Renal cortical epithelial cell (primary cell): ENCODE data around the gene CPLX1. TPM values are rescaled to one million over a fixed set of nuclear protein-coding genes. Genes with fewer than 3 reads are reported as not detected.

ENCODE experiments used
- DNase-seq: peaks from one replicate; pipeline ENCODE4 v3.0.0-alpha.2; 2011; ENCODE audit warnings: low read depth
- total RNA-seq: library from RNA; depleted of rRNA; stranded (reverse); fragments of >200 nt; gene quantifications from 2 replicates; pipeline ENCODE4 v1.2.3, GENCODE V29; 2014

CPLX1 gene
- total RNA-seq, 1 donor from 2014 or later: 0.15 TPM

DNA sequence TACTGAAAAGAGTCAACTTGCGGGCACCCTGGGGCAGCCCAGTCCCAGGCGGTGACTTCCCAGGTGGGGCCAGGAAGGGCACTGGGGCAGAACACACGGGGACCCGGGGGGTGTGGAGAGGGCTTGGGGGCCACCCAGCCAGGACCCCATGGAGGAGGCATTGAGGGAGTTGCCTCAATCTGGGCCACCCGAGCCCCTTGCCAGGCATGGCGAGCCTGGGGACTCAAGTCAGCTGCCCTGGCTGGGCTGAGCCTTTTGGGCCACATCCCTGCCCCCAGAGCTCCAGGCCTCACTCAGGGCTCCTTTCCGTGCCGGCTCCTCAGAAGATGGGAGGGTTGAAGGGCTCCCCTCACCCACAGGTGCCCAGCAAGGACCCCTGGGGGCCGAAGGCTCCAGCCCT, 6.6 kb upstream of the CPLX1 start:
- DNase-seq: no peak

DNA sequence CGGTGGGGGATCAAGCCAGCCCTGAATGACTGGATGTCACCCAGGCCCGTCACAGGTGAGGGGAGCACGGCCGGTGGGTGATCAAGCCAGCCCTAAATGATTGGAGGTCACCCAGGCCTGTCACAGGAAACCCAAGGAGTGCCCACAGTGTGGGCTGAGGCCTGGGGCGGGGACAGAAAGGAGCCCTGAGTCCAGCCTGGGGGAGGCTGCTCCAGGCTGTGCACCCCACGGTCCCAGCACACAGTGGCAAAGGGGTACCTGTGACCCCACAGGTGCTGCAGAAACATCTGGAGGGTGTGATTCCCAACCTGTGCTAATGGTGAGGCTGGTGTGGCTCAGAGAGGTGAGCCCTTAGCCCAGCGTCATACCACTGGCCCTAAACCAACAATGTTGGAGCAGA, 6.2 kb upstream of the CPLX1 start:
- no peak for DNase-seq

DNA sequence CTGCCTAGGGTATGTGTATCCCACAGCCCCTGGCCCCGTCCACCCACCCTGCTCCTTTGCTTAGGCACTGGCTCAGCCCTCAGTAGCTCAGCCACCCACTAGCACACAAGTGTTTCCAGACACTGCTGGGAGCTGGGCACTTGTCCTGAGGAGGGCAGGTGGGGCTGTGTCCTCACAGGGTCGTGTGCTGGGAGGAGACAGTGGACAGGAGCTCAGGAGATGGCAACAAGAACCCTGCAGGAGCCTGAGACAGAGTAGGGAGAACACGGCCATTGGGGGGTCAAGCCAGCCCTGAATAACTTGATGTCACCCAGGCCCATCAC, 5.5 kb upstream of the CPLX1 start:
- no peak for DNase-seq

DNA sequence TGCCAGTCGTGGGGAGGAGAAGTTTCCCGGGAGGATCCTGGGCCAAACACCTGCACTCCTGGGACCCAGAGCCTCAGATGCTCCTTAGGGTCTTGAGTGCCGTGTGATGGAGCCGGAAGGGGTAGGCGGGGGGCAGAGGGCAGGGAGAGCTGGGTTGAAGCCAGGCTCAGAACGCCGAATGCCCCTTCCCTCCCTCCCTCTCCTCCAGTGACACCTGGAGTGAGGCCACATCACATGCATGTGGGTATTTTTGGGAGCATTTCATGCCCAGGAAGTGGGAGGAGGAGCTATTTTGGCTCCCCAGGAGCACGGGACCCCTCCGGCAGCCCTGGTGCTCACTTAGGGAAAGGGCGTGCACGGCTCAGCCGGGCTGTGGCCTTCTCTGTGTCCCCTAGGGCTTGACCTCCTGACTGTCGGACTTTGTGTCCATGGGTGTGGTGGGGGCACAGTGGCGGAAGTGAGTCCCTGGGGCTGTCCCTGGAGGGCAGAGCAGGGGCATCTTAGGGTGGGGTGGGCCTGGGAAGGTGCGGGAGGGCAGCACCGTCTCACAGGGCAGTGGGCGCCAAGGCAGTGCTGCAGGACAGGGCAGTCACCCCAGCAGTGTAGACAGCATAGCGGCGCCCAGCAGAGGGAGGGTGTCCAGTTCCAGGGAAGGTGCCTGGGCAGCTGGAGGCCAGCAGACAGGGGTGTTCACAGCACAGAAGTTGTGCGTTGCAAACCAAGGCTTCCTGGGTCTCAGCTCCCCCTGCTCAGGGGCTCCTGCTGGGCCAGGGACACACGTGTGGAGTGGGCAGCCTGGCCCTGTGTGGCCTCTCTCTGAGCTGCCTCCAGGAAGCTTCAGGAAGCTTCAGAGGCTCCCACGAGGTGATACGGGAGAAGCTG, 4.9 kb upstream of the CPLX1 start:
- DNase-seq: no peak

DNA sequence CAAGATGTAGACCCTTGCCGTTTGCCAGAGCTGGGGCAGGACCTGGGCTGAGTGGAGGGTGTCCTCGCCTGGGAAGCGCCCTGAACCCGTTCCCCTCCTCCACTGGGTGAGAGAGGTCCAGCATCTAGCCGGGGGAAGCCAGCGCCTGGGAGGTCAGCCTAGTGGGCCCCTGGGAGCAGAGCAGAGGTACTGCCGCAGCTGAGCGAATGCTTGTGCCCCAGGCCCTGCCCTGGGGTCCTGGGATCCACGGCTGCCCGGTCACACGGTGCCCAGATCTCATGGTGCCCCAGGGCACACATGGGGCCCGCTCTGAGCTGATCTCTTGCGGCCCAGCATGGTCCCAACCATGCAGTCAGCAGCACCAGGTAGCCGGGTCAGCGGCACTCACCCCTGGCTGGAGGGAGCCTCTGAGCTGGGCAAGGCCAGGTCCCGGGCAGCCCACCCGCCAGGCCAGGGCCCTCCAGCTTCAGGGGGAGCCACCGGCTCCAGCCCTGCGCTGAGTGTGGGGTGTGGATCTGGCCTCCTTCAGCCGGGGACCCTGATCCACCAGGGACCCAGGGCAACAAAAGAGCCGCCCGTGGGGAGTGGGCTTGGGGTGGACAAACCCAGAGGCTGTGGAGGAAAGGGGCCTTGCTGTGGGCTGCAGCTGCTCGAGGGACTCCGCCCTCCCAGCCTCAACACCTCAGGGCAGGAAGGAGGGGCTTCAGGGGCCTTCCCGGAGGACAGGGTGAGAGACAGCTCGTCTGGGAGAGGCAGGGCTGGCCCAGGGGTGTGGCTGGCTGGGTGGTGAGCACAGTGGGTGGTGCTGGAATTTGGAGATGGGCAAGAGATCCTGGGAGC, 4.1 kb upstream of the CPLX1 start:
- DNase-seq: no peak

DNA sequence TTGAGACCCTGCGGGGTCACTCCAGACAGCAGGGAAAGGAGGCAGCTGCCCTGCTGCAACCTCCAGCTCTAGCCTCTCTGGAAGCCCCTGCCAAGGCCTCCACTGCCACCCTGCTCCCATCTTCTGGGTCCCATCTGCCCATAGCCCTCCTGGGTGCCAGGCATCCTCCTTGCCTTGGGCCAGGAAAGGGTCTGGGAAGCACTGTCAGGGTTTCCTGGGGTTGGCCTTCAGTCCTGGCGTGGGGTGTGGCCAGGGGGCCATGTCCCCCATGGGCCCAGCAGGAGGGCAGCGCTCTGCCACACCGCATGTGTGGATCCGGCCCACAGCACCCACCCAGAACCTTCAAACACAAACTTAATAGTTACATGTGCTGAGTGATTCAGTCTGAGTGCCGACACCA, 3.4 kb upstream of the CPLX1 start:
- DNase-seq: no peak

DNA sequence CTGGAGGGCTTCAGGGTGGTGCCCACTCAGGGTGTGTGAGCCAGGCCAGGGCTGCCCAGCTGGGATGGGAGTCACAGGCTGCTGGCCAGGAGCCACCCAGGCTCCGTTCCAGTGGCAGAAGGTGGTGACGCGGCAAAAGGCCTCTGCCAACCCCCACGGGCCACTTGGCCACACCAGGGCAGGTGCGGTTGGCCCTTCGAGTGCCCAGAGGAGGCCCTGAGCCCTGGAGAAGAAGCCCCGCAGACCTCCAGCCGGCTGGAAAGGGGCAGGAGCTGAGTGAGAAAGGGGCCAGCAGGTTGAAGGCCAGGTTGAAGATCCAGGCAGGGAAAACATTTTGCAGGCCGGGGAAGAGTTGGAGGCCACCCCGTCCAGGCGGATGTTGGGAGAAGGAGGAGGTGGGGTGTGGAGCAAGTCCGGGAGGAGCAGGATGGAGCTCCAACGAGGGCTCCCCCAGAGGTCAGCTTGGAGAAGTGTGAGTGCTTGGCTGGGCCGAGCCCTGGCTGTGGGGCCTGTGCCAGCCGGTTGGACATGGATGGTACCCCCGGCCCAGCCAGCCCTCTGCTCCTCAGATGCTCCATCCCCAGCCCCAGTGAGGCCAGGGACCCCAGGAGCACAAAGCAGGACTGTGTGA, 2.8 kb upstream of the CPLX1 start:
- no peak for DNase-seq

DNA sequence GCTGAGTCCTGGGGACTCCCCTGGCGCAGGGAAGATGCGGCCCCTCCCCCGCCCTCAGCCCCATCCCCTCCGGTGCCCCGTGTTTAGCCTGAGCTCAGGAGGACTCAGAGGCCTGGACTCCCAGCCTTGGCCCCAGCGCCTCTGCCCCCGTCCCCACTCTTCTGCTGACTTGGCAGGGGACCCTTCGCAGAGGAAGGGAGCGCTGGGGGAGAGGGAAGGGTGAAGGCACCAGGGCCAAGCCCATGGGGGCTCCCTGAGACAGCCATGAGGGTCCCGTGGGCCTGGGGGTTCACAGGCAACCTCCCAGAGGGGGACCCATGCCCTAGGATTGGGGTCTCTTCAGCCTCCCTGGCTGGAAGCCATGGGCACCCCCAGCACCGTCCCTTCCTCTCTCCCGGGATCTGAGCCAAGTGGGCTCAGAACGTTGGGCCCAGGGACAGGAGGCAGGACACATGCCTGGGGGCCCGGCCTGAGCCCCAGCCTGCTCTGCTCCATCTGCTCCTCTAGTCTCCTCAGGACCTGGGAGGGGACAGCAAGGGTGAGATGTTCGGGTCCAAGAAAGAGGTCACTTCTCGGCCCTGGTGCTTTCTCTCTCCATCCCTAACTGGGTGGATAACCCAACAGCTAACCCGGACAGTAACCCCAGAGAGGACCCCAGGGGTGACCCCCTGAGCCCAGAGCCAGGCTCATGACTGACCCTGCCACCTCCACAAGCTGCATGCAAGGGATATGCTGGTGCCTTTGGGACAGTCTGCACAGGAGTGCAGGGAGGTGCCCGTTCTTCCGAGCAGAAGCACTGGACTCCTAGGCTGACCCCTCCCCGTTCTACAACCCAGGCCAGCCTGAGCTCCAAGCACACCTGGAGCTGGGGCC, 1.5 kb upstream of the CPLX1 start:
- DNase-seq: no peak

DNA sequence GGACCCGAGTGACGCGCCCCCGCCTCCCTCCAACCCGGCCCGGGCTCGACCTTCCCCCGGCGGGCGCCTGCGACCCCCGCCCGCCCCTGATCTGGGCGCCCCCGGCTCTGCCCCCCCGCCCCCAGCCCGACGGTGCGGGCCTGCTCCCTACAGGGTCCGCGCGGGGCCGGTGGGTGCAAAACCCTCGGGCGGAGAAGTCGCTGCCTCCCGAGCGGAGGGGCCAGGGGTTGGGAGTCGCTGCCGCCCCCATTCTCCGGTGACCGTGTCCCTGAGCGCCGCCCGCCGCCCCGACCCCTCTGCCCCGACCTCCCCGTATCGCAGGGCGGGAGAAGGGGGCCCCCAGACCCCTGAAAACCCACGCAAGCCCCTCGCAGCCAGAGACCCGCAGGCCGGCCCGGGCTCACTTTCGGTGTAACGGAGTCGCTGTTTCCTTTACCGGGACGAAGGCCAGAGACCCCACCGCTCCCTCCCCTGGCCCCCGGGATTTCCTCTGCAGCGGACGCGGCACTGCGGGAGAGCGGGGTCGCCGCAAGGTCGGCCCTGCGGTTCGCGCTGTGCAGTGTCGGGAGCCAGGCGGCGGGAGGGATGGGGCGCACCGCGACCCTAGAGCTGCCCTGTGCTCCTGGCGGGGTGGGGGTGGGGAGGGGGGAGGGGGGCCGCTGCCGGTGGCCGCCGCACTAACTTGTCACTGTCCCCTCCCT, 729 bp upstream of the CPLX1 start:
- no peak for DNase-seq

DNA sequence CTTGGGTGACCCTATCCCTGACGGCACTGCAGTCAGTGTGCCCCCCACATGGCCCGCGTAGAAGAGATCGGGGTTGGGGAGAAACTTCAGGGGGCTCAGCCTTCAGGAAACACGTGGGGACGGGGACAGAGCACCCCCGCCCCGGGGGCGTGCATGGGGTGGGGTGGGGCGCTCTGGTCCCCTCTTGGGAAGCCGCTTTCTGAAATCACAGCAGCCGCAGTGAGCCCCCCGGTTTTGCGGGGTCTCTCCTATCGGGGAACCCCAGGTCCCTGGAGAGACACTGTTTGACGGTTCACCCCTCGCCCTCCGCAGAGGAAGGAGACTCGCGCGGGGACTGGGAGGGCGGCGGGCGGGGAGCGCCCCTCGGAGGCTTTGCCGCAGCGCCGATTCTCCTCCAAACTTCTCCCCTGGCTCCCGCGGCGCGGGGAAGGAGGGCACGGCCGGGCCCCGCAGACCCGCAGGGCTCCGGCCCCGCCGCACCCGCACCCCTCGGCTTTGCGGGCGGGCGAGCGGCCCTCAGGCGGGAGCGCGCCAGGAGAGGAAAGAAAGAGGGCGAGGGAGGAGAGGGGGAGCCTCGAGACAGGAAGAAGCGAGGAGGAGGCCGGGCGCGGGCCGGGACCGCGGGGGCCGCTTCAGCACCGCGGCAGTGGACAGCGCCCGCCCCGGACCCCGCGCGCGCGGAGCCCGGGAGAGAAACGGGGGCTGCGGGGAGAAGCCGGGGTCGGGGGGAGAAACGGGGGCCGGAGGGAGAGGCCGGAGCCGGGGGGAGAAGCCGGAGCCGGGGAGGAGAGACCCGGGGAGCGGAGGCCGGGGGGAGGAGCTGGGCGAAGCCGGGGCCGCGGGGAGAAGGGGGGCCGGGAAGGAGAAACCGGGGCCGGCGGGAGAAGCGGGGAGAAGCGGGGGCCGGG, 612 bp downstream of the CPLX1 start:
- no peak for DNase-seq

DNA sequence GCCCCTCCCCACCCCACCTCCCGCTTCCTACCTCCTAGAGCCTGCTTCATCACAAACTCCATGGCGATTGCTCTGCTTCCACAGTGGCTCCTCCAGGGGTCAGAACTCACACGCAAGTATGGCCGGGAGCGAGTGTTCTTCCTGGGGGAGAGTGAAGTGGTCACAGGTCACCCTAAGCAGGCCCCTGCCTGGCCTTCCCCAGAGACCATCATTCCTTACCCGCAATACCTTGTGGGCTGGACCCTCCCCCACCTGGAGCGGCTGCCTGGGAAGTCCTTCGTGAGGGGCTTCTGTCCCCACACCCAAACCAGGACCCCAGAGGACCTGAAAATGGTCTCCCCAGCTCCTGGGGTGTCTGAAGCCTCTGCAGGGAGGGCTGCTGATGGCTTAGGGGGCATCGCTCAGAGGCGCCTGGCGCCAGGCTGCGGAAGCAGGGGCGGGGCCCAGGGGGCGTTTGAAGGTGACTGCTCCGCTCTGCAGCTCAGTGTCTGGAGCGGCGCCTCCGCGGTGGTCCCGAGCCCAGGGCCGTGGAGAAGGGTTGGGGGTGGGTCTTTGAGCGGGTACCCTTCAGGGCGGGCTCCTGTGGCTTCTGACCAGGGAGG, 1.4 kb downstream of the CPLX1 start:
- no peak for DNase-seq

DNA sequence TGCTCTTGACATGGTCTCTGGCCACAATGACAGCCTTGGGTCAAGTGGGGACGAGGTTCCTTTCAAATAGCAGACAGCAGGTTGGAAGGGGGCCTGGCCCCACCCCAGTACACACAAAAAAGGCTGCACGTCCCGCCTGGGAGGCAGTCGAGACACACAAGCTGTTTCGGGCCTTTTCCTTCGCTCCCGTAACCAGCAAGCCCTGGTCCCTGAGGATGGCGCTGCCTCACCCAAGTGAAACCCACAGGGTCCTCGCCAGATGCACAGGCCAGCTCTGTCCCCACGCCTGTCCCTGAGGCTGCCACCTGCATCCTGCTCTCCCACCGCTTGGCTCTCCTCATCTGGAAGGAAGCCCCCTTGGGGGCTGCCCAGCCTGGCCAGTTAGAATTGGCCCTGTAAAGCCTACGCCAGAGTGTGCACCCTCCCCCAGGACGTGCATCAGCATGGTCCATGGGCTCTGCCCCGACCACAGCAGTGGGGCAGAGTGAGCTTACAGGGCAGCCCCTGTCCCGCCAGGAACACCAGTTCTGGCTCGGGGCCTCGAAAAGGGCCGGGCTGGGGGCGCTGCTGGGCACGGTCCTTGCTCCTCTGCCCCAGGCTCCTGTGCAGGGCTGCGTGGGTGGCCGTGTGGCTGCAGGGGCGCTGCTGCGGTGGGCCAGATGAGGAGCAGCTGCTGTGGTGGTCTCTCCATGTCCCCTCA, 2.0 kb downstream of the CPLX1 start:
- DNase-seq: no peak

DNA sequence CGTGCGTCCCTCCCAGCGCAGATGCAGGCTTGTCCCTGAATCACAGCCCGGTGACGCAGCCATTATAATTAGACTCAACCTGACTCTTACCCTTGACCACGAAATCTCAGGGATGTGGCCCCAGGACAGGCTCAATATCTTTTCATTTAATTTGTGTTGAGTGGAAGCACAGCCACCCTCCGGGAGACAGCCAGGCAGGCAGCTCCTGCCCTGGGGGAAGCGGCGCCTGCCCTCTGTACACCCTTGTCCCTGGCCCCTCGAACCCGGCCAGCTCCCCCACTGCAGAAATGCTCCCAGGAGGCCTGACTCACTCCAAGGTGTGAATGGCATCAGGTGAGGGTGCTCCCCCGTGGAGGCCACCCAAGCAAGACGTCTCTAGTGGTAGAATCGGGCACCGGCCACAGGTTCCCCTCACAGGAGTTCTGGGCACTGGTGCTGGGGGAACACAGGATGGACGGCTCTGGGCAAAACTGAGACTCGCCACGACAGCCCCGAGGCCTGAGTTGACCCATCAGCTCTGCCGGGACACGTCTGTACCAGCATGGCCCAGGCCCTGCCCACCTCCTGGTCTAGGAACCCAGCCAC, 2.7 kb downstream of the CPLX1 start:
- DNase-seq: no peak

DNA sequence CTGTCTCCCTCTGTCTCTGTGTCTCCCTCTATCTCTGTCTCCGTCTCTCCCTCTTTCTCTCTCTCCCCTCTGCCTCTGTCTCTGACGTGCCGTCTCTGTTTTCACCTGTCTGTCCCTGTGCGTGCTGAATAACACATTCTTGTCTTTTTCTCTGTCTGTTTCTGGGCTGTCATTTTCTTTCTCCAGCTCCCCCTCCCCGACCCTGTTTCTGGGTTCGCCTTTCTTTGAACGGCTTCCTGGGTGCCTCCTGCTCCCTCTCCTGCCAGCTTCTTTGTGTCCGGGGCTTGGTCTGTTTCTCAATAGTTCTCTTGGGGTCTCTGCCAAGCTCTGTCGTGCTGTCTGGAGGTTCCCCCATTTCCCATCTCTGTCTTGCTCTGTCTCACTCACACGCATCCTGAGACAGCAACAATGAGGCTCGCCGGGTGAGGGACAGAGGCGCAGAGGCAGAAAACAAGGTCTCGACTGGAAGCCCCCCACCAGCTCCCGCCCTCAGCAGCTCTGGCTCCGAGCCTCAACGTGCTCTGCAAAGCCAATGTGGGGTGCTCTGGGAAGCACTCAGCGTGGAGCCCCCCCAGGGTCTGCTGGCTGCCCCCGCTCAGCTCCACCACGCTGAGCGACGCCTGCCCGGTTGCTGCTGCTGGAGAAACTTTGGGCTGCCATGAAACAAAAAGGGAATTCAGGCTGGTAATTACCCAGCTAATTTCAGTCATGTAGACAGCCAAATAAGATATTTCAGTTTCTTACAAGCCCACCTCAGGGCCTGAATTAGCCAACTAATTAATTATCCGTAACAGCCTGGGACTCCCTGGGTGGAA, 3.4 kb downstream of the CPLX1 start:
- DNase-seq: no peak

DNA sequence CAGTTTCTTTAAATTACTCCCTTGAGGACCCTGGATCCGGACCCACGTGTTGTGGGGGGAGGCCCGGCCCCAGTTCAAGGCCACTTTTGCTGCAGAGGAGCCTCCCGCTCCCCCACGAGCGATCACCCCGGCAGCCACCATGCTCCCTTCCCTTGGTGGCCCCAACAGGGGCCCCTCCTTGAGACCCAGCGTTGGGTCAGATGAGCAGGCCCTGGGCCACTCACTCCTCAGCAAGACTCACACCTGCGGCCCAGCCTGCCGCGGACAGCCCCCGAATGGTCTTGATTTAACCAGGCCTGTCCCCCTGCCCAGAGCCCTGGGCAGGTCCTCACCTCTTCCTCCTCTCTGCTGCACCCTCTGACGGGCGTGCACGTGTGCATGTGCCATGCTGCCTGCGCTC, 4.3 kb downstream of the CPLX1 start:
- DNase-seq: no peak

DNA sequence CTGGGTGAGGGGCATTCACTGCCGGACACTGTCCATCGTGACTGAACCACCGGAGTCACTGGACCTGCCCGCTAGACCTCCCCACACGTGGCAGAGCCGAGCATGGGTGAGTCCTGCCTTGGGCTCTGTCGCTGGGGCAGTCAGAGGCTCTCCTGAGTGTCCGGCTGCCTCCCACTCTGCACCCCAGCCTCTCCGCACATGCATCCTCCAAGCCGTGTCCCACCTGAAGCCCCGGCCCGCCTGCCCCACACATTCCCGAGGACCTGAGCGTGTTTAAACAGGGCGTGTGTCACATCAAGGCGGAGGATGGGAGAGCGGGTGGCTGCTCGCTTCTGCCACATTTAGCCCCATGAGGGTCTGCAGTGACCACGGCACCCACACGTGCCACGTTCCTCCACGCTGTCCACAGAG, 4.7 kb downstream of the CPLX1 start:
- DNase-seq: no peak

DNA sequence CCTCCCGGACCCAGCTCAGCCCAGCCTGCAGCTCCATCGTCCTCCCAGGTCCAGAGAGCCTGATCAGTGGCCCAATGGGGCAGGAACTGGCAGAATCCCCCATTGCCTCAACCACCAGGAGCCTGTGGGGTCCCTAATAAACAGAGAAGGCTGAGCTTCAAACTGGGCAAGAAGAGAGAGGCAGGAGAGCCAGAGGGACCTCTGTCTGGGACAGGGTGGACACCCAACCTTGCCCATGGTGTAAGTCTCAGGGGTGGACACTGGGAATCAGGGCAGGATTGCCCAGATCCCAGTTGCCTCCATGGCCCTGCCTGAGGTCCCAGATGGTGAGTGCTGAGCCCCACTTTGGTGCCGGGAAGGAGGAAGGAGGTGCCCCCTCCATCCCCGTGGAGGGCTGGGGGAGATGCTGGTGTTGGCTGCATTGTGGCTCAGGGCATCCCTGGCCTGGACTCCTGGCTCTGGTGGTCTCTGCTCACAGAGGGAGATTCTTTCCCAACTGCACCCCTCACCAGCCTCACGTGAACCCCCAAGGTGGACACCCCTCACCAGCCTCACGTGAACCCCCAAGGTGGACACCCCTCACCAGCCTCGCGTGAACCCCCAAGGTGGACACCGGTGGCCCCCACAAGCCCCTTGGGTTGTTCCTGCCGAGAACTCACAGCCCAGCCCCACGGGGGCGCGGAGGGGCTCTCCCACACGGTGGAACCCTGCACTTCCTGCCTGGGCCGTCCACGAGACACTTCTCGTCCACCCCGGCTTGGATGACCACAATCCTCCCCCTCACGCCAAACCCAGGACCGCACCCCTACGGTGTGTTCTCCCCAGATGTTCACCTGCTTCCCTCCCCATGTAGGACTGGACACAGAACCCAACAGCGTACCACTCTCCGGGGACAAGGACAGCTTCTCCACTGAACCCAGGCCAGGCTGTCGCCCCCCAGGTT, 5.4 kb downstream of the CPLX1 start:
- no peak for DNase-seq
